ENCODE measurements around the gene GLS. TPM values are rescaled to one million over a fixed set of nuclear protein-coding genes. Genes with fewer than 3 reads are reported as not detected.
"Not testable (repeated sequence)": the region's sequence is repeated elsewhere in the genome, so short reads cannot be mapped to it uniquely, and the experiment has no call there.

Gene GLS
- 270 and 324 TPM in 2 replicates for total RNA-seq (2014; rRNA removed; shearing (Covaris generic); ENCODE audit: low replicate concordance)

GRCh38 chr2:190880378-190881083 lies at the start of gene GLS:
Gene GLS, plus strand, starts transcription at chr2:190880821. Its CDS starts 264 bp downstream, at chr2:190881085.
- DNase-seq (ENCODE audit: low read depth): peak; percentile 97
- in situ Hi-C loops (cut with HindIII; ENCODE audit: low pct_unique_long_range_greater_than_20kb, low sequenced_read_pairs): no loop called here

- DNase-seq (ENCODE audit: low read depth): no peak
- in situ Hi-C loops (cut with HindIII; ENCODE audit: low pct_unique_long_range_greater_than_20kb, low sequenced_read_pairs): no loop called here
Measured at GRCh38 chr2:190831941-190832340, 48.7 kb upstream of the GLS start.

- no peak for DNase-seq (ENCODE audit: low read depth)
- in situ Hi-C loops (cut with HindIII; ENCODE audit: low pct_unique_long_range_greater_than_20kb, low sequenced_read_pairs): no loop called here
Measured at GRCh38 chr2:190834890-190835208, 45.8 kb upstream of the GLS start.

- peak; percentile 32 for DNase-seq (ENCODE audit: low read depth)
- in situ Hi-C loops (cut with HindIII; ENCODE audit: low pct_unique_long_range_greater_than_20kb, low sequenced_read_pairs): no loop called here
Measured at GRCh38 chr2:190835303-190835930, 45.2 kb upstream of the GLS start.

GRCh38 chr2:190836767-190837166 lies 43.9 kb upstream of the GLS start:
- DNase-seq (ENCODE audit: low read depth): no peak
- in situ Hi-C loops (cut with HindIII; ENCODE audit: low pct_unique_long_range_greater_than_20kb, low sequenced_read_pairs): no loop called here

- peak; percentile 82 for DNase-seq (ENCODE audit: low read depth)
- in situ Hi-C loops (cut with HindIII; ENCODE audit: low pct_unique_long_range_greater_than_20kb, low sequenced_read_pairs): no loop called here
Measured at GRCh38 chr2:190837420-190837819, 43.2 kb upstream of the GLS start.

GRCh38 chr2:190837952-190838361 lies 42.7 kb upstream of the GLS start:
- DNase-seq (ENCODE audit: low read depth): no peak
- in situ Hi-C loops (cut with HindIII; ENCODE audit: low pct_unique_long_range_greater_than_20kb, low sequenced_read_pairs): no loop called here

- in situ Hi-C loops (cut with HindIII; ENCODE audit: low pct_unique_long_range_greater_than_20kb, low sequenced_read_pairs): no loop called here
- DNase-seq (ENCODE audit: low read depth): peak; percentile 52
Measured at GRCh38 chr2:190838492-190838910, 42.1 kb upstream of the GLS start.

GRCh38 chr2:190840569-190841172 lies 40.0 kb upstream of the GLS start:
- in situ Hi-C loops (cut with HindIII; ENCODE audit: low pct_unique_long_range_greater_than_20kb, low sequenced_read_pairs): no loop called here

GRCh38 chr2:190841707-190842505 lies 38.7 kb upstream of the GLS start:
- peak; percentile 81 for DNase-seq (ENCODE audit: low read depth)
- in situ Hi-C loops (cut with HindIII; ENCODE audit: low pct_unique_long_range_greater_than_20kb, low sequenced_read_pairs): no loop called here

More at GRCh38 chr2:190840569-190841172, 40.0 kb upstream of the GLS start:
- peak; percentile 68 for DNase-seq (ENCODE audit: low read depth)

GRCh38 chr2:190842606-190843104 lies 38.0 kb upstream of the GLS start:
- no peak for DNase-seq (ENCODE audit: low read depth)
- in situ Hi-C loops (cut with HindIII; ENCODE audit: low pct_unique_long_range_greater_than_20kb, low sequenced_read_pairs): no loop called here

GRCh38 chr2:190843890-190844699 lies 36.5 kb upstream of the GLS start:
- peak; percentile 95 for DNase-seq (ENCODE audit: low read depth)
- in situ Hi-C loops (cut with HindIII; ENCODE audit: low pct_unique_long_range_greater_than_20kb, low sequenced_read_pairs): no loop called here

GRCh38 chr2:190844700-190845401 lies 35.8 kb upstream of the GLS start:
- peak; percentile 44 for DNase-seq (ENCODE audit: low read depth)
- in situ Hi-C loops (cut with HindIII; ENCODE audit: low pct_unique_long_range_greater_than_20kb, low sequenced_read_pairs): no loop called here

GRCh38 chr2:190846746-190847145 lies 33.9 kb upstream of the GLS start:
- in situ Hi-C loops (cut with HindIII; ENCODE audit: low pct_unique_long_range_greater_than_20kb, low sequenced_read_pairs): no loop called here
- DNase-seq (ENCODE audit: low read depth): peak; percentile 97

GRCh38 chr2:190847504-190848081 lies 33.0 kb upstream of the GLS start:
- in situ Hi-C loops (cut with HindIII; ENCODE audit: low pct_unique_long_range_greater_than_20kb, low sequenced_read_pairs): no loop called here
- peak; percentile 50 for DNase-seq (ENCODE audit: low read depth)

- DNase-seq (ENCODE audit: low read depth): no peak
- in situ Hi-C loops (cut with HindIII; ENCODE audit: low pct_unique_long_range_greater_than_20kb, low sequenced_read_pairs): no loop called here
Measured at GRCh38 chr2:190849774-190850173, 30.8 kb upstream of the GLS start.

GRCh38 chr2:190853022-190853421 lies 27.6 kb upstream of the GLS start:
- in situ Hi-C loops (cut with HindIII; ENCODE audit: low pct_unique_long_range_greater_than_20kb, low sequenced_read_pairs); DNase-seq (ENCODE audit: low read depth): not testable (repeated sequence)

Data from Caki2 (cell line).